GM12878 (cell line): ENCODE results near the gene ARL13A. TPM values are rescaled to one million over a fixed set of nuclear protein-coding genes. Genes with fewer than 3 reads are reported as not detected.

Experiments
- BRCA1 ChIP-seq: IDR thresholded peaks from 2 replicates; pipeline ENCODE4 v1.6.1; 2011; ENCODE audit warnings: low read depth, low read length, improper control_type of control experiment
- CBFB ChIP-seq: IDR thresholded peaks from 2 replicates; pipeline ENCODE4 v1.6.1; 2016; ENCODE audit warnings: antibody characterized with exemption, low read depth
- CHD1 ChIP-seq: IDR thresholded peaks from 2 replicates; pipeline ENCODE4 v1.6.1; 2012; ENCODE audit warnings: low read depth, low read length, improper control_type of control experiment
- CREM ChIP-seq: IDR thresholded peaks from 2 replicates; pipeline ENCODE4 v1.6.1; 2014; ENCODE audit warnings: antibody characterized with exemption, low read depth
- DPF2 ChIP-seq: fragments of 450-650 bp; IDR thresholded peaks from 2 replicates; pipeline ENCODE4 v1.6.1; 2017; ENCODE audit warnings: mild to moderate bottlenecking
- EZH2 ChIP-seq: IDR thresholded peaks from 2 replicates; pipeline ENCODE4 v1.6.1; 2012; ENCODE audit warnings: low read depth, mild to moderate bottlenecking, control low read depth, inconsistent platforms, low read length, borderline replicate concordance; ENCODE audit not compliant: control insufficient read depth
- FOXM1 ChIP-seq: IDR thresholded peaks from 2 replicates; pipeline ENCODE4 v1.6.1; 2012; ENCODE audit warnings: low read depth, mild to moderate bottlenecking, inconsistent platforms, low read length, moderate library complexity
- GABPA ChIP-seq: IDR thresholded peaks from 2 replicates; pipeline ENCODE4 v1.6.1; 2014; ENCODE audit warnings: antibody characterized with exemption, low read depth, mild to moderate bottlenecking, inconsistent platforms
- GATAD2B ChIP-seq: fragments of 450-650 bp; conservative IDR thresholded peaks from 2 replicates; pipeline ENCODE4 v1.6.1; 2017; ENCODE audit warnings: low read depth, mild to moderate bottlenecking, moderate library complexity
- NBN ChIP-seq: fragments of 450-650 bp; IDR thresholded peaks from 2 replicates; pipeline ENCODE4 v1.6.1; 2016
- PAX5 ChIP-seq: IDR thresholded peaks from 2 replicates; pipeline ENCODE4 v1.6.1; 2011; ENCODE audit warnings: low read depth, low read length, borderline replicate concordance
- RFX5 ChIP-seq: IDR thresholded peaks from 2 replicates; pipeline ENCODE4 v1.6.1; 2011; ENCODE audit warnings: low read depth, low read length, improper control_type of control experiment
- TAF1 ChIP-seq: IDR thresholded peaks from 2 replicates; pipeline ENCODE4 v1.6.1; 2011; ENCODE audit warnings: mild to moderate bottlenecking, low read depth, low read length, borderline replicate concordance
- ZBED1 ChIP-seq: IDR thresholded peaks from 2 replicates; pipeline ENCODE4 v1.6.1; 2016; ENCODE audit warnings: borderline replicate concordance
- ZNF207 ChIP-seq: fragments of 450-650 bp; IDR thresholded peaks from 2 replicates; pipeline ENCODE4 v1.6.1; 2014; ENCODE audit warnings: antibody characterized with exemption, mild to moderate bottlenecking, borderline replicate concordance
- ZNF24 ChIP-seq: fragments of 450-650 bp; IDR thresholded peaks from 2 replicates; pipeline ENCODE4 v1.6.1; 2017; ENCODE audit warnings: antibody characterized with exemption, mild to moderate bottlenecking
- ZNF622 ChIP-seq: fragments of 450-650 bp; IDR thresholded peaks from 2 replicates; pipeline ENCODE4 v1.6.1; 2017; ENCODE audit warnings: mild to moderate bottlenecking, inconsistent platforms
- polyA plus RNA-seq, 11 experiments: library from polyadenylated mRNA; depleted of rRNA in 4 of 11; unstranded in 6 of 11; stranded (reverse) in 5 of 11; fragments of >200 nt; fragmentation: Nextera tagmentation in 4 of 11; fragmentation: Illumina TruSeq in 1 of 11; extraction: Ambion mirVana in 4 of 11; extraction: Trizol in 1 of 11; gene quantifications; 1 replicate in 1 of 11; 2 replicates in 10 of 11; pipeline versions ENCODE4 v1.2.1 to v1.2.3, GENCODE V29; 2011 to 2016; ENCODE audit warnings: inconsistent platforms in 2 of 11, missing spikeins in 2 of 11, low read depth in 1 of 11
- total RNA-seq, 4 experiments: library from RNA; depleted of rRNA in 3 of 4; stranded (reverse); fragments of >200 nt in 3 of 4; fragmentation: Illumina TruSeq in 1 of 4; extraction: Trizol in 1 of 4; gene quantifications; 2 replicates each; pipeline versions ENCODE4 v1.2.1 to v1.2.3, GENCODE V29; 2013 to 2021
- TF ChIP-seq, protein P1 (sequence below): fragments of 150-350 bp; IDR thresholded peaks from 2 replicates; pipeline ENCODE4 v1.6.1; 2016; ENCODE audit warnings: low read depth, low read length
- TF ChIP-seq, protein P2 (sequence below): fragments of 450-650 bp; IDR thresholded peaks from 2 replicates; pipeline ENCODE4 v1.6.1; 2016; ENCODE audit warnings: mild to moderate bottlenecking, moderate library complexity, borderline replicate concordance
- TF ChIP-seq, protein P3 (sequence below), 3 experiments: IDR thresholded peaks in 2 of 3; conservative IDR thresholded peaks in 1 of 3; 2 replicates each; pipeline ENCODE4 v1.5.1; 2011; ENCODE audit warnings: low read depth in 3 of 3, low read length in 3 of 3, mild to moderate bottlenecking in 3 of 3, control low read depth in 2 of 3, moderate library complexity in 2 of 3, inconsistent platforms in 1 of 3, mixed read lengths in 1 of 3; ENCODE audit not compliant: control insufficient read depth in 2 of 3, insufficient read depth in 1 of 3; ENCODE audit errors: extremely low read depth in 1 of 3
- TF ChIP-seq, protein P4 (sequence below): IDR thresholded peaks from 2 replicates; pipeline ENCODE4 v1.6.1; 2011; ENCODE audit warnings: mild to moderate bottlenecking, low read depth, low read length, moderate library complexity; ENCODE audit not compliant: insufficient replicate concordance

ARL13A gene
- total and polyA plus RNA-seq, 10 of the 15 experiments (the other 5 are each of a cell fraction or from before 2014, with no cell fraction given) = not detected

DNA sequence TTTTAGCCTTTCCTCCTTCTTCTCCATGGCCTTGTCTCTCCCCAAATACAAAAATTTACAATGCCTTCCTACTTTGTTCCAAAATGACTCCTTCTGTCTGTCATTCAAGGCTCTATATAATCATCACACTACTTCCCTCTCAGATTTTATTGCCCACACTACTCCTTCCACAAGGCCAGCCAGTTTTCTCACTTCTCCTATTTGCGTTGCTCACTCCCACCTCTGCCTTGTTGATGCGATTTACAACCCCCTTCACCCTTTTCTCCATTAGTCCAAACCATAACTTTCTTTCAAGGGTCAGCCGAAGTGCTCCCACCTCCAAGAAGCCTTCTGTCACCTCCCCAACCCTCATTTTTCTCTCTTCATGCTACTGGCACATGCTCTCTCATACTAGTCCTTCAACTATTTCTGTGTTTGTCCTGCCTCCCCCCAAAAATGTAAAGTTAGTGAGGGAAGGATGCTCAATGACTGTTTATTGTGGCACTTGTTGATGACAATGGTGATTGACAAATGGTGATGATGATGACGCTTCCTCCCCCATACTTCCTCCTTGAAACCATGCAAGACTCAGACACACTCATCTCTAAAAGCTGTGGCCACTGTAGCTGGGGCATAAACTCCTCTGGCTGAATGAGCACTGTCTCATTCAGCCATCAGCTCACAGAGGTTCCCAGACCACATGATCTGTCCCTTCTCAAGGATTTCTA lies 38.1 kb upstream of the ARL13A start (continued):
- TF ChIP-seq GABPA (no peak), ZNF24 (no peak), EZH2 (no peak), RFX5 (no peak), DPF2 (0 out of 2 replicates have a peak, but pooled peaks have one; percentile 40), CBFB (no peak), GATAD2B (no peak), CREM (0 out of 2 replicates have a peak, but pooled peaks have one; percentile 58), CHD1 (no peak), PAX5 (no peak; the same call in 1 of the 2 replicates), FOXM1 (no peak), ZBED1 (no peak), BRCA1 (no peak), ZNF207 (no peak), TAF1 (no peak), ZNF622 (no peak), NBN (no peak)
- TF ChIP-seq, protein P1, sequence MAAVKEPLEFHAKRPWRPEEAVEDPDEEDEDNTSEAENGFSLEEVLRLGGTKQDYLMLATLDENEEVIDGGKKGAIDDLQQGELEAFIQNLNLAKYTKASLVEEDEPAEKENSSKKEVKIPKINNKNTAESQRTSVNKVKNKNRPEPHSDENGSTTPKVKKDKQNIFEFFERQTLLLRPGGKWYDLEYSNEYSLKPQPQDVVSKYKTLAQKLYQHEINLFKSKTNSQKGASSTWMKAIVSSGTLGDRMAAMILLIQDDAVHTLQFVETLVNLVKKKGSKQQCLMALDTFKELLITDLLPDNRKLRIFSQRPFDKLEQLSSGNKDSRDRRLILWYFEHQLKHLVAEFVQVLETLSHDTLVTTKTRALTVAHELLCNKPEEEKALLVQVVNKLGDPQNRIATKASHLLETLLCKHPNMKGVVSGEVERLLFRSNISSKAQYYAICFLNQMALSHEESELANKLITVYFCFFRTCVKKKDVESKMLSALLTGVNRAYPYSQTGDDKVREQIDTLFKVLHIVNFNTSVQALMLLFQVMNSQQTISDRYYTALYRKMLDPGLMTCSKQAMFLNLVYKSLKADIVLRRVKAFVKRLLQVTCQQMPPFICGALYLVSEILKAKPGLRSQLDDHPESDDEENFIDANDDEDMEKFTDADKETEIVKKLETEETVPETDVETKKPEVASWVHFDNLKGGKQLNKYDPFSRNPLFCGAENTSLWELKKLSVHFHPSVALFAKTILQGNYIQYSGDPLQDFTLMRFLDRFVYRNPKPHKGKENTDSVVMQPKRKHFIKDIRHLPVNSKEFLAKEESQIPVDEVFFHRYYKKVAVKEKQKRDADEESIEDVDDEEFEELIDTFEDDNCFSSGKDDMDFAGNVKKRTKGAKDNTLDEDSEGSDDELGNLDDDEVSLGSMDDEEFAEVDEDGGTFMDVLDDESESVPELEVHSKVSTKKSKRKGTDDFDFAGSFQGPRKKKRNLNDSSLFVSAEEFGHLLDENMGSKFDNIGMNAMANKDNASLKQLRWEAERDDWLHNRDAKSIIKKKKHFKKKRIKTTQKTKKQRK = no peak
- TF ChIP-seq, protein P2, sequence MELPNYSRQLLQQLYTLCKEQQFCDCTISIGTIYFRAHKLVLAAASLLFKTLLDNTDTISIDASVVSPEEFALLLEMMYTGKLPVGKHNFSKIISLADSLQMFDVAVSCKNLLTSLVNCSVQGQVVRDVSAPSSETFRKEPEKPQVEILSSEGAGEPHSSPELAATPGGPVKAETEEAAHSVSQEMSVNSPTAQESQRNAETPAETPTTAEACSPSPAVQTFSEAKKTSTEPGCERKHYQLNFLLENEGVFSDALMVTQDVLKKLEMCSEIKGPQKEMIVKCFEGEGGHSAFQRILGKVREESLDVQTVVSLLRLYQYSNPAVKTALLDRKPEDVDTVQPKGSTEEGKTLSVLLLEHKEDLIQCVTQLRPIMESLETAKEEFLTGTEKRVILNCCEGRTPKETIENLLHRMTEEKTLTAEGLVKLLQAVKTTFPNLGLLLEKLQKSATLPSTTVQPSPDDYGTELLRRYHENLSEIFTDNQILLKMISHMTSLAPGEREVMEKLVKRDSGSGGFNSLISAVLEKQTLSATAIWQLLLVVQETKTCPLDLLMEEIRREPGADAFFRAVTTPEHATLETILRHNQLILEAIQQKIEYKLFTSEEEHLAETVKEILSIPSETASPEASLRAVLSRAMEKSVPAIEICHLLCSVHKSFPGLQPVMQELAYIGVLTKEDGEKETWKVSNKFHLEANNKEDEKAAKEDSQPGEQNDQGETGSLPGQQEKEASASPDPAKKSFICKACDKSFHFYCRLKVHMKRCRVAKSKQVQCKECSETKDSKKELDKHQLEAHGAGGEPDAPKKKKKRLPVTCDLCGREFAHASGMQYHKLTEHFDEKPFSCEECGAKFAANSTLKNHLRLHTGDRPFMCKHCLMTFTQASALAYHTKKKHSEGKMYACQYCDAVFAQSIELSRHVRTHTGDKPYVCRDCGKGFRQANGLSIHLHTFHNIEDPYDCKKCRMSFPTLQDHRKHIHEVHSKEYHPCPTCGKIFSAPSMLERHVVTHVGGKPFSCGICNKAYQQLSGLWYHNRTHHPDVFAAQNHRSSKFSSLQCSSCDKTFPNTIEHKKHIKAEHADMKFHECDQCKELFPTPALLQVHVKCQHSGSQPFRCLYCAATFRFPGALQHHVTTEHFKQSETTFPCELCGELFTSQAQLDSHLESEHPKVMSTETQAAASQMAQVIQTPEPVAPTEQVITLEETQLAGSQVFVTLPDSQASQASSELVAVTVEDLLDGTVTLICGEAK = no peak
- TF ChIP-seq, protein P3, sequence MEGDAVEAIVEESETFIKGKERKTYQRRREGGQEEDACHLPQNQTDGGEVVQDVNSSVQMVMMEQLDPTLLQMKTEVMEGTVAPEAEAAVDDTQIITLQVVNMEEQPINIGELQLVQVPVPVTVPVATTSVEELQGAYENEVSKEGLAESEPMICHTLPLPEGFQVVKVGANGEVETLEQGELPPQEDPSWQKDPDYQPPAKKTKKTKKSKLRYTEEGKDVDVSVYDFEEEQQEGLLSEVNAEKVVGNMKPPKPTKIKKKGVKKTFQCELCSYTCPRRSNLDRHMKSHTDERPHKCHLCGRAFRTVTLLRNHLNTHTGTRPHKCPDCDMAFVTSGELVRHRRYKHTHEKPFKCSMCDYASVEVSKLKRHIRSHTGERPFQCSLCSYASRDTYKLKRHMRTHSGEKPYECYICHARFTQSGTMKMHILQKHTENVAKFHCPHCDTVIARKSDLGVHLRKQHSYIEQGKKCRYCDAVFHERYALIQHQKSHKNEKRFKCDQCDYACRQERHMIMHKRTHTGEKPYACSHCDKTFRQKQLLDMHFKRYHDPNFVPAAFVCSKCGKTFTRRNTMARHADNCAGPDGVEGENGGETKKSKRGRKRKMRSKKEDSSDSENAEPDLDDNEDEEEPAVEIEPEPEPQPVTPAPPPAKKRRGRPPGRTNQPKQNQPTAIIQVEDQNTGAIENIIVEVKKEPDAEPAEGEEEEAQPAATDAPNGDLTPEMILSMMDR (IDR thresholded peaks at IDR 0.05 in 2 of 3, conservative IDR thresholded peaks at IDR 0.05 in 1 of 3; ENCODE audit: control insufficient read depth in 2 of 3, extremely low read depth in 1 of 3, insufficient read depth in 1 of 3, low read depth in 3 of 3, low read length in 3 of 3) = no peak
- TF ChIP-seq, protein P4, sequence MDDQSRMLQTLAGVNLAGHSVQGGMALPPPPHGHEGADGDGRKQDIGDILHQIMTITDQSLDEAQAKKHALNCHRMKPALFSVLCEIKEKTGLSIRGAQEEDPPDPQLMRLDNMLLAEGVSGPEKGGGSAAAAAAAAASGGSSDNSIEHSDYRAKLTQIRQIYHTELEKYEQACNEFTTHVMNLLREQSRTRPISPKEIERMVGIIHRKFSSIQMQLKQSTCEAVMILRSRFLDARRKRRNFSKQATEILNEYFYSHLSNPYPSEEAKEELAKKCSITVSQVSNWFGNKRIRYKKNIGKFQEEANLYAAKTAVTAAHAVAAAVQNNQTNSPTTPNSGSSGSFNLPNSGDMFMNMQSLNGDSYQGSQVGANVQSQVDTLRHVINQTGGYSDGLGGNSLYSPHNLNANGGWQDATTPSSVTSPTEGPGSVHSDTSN = peak; percentile 64
